SK-N-SH treated with all-trans-retinoic acid at 6 μM for 48 hours (cell line): ENCODE measurements around the gene FLT4.

ENCODE experiments used
- ATAC-seq: fragments of 200-7000 bp; cut with Tn5 transposase; 3 replicates; pipeline ENCODE4 v1.9.1; 2020; ENCODE audit warnings: mild to moderate bottlenecking, moderate library complexity
- ARNTL ChIP-seq: fragments of 450-650 bp; formaldehyde crosslinking; IDR thresholded peaks from 2 replicates; pipeline ENCODE4 v1.5.0; 2020; ENCODE audit warnings: low read depth, mild to moderate bottlenecking, moderate library complexity, borderline replicate concordance
- BACH2 ChIP-seq: fragments of 250-450 bp; sonication (Bioruptor Pico); IDR thresholded peaks from 2 replicates; pipeline ENCODE4 v1.9.0; 2021; ENCODE audit warnings: mild to moderate bottlenecking, borderline replicate concordance
- CSDC2 ChIP-seq: fragments of 250-450 bp; sonication (Bioruptor Pico); IDR thresholded peaks from 2 replicates; pipeline ENCODE4 v1.5.0; 2020; ENCODE audit warnings: mild to moderate bottlenecking, moderate library complexity
- ESRRG ChIP-seq: fragments of 250-450 bp; sonication (Bioruptor Pico); IDR thresholded peaks from 2 replicates; pipeline ENCODE4 v1.6.1; 2021; ENCODE audit warnings: mild to moderate bottlenecking
- ISL1 ChIP-seq: fragments of 250-450 bp; sonication (Bioruptor Pico); IDR thresholded peaks from 2 replicates; pipeline ENCODE4 v2.1.2; 2022; ENCODE audit warnings: mild to moderate bottlenecking, moderate library complexity
- OSR1 ChIP-seq: fragments of 250-450 bp; sonication (Bioruptor Pico); IDR thresholded peaks from 2 replicates; pipeline ENCODE4 v1.8.0; 2022; ENCODE audit warnings: moderate library complexity, mild to moderate bottlenecking, inconsistent platforms
- PPARA ChIP-seq: fragments of 250-450 bp; sonication (Bioruptor Pico); IDR thresholded peaks from 2 replicates; pipeline ENCODE4 v1.5.0; 2020; ENCODE audit warnings: mild to moderate bottlenecking, borderline replicate concordance
- RARB ChIP-seq: fragments of 250-450 bp; sonication (Bioruptor Pico); IDR thresholded peaks from 2 replicates; pipeline ENCODE4 v1.8.0; 2021; ENCODE audit warnings: mild to moderate bottlenecking, moderate library complexity
- SNAI2 ChIP-seq: fragments of 250-450 bp; sonication (Bioruptor Pico); IDR thresholded peaks from 2 replicates; pipeline ENCODE4 v1.5.0; 2020; ENCODE audit warnings: mild to moderate bottlenecking, moderate library complexity
- TCF4 ChIP-seq: fragments of 250-450 bp; sonication (Bioruptor Pico); IDR thresholded peaks from 2 replicates; pipeline ENCODE4 v1.8.0; 2021; ENCODE audit warnings: mild to moderate bottlenecking, moderate library complexity, borderline replicate concordance
- TOX ChIP-seq: fragments of 250-450 bp; sonication (Bioruptor Pico); IDR thresholded peaks from 2 replicates; pipeline ENCODE4 v1.8.0; 2021; ENCODE audit warnings: mild to moderate bottlenecking, moderate library complexity, borderline replicate concordance
- ZC3H10 ChIP-seq: fragments of 250-450 bp; sonication (Bioruptor Pico); IDR thresholded peaks from 2 replicates; pipeline ENCODE4 v1.5.1; 2021; ENCODE audit warnings: mild to moderate bottlenecking, moderate library complexity
- ZFP3 ChIP-seq: fragments of 250-450 bp; sonication (Bioruptor Pico); IDR thresholded peaks from 2 replicates; pipeline ENCODE4 v1.5.0; 2020; ENCODE audit warnings: mild to moderate bottlenecking, moderate library complexity
- ZFP30 ChIP-seq: fragments of 450-650 bp; formaldehyde crosslinking; IDR thresholded peaks from 2 replicates; pipeline ENCODE4 v1.5.0; 2022; ENCODE audit warnings: mild to moderate bottlenecking, moderate library complexity
- ZNF565 ChIP-seq: fragments of 450-650 bp; formaldehyde crosslinking; conservative IDR thresholded peaks from 2 replicates; pipeline ENCODE4 v1.5.0; 2020; ENCODE audit warnings: low read depth, mild to moderate bottlenecking, moderate library complexity
- ZNF8 ChIP-seq: fragments of 450-650 bp; formaldehyde crosslinking; IDR thresholded peaks from 2 replicates; pipeline ENCODE4 v1.5.0; 2020; ENCODE audit warnings: mild to moderate bottlenecking, moderate library complexity
- TF ChIP-seq, protein P1 (sequence below): fragments of 250-450 bp; sonication (Bioruptor Pico); IDR thresholded peaks from 2 replicates; pipeline ENCODE4 v1.5.0; 2020; ENCODE audit warnings: mild to moderate bottlenecking, moderate library complexity
- TF ChIP-seq, protein P2 (sequence below): fragments of 250-450 bp; sonication (Bioruptor Pico); IDR thresholded peaks from 2 replicates; pipeline ENCODE4 v1.8.0; 2020; ENCODE audit warnings: mild to moderate bottlenecking, moderate library complexity, borderline replicate concordance
- TF ChIP-seq, protein P3 (sequence below): fragments of 250-450 bp; sonication (Bioruptor Pico); IDR thresholded peaks from 2 replicates; pipeline ENCODE4 v1.5.1; 2021; ENCODE audit warnings: mild to moderate bottlenecking, moderate library complexity
- TF ChIP-seq, protein P4 (sequence below): fragments of 250-450 bp; sonication (Bioruptor Pico); IDR thresholded peaks from 2 replicates; pipeline ENCODE4 v1.8.0; 2021; ENCODE audit warnings: low read depth, mild to moderate bottlenecking, moderate library complexity, borderline replicate concordance
- TF ChIP-seq, protein P5 (sequence below): fragments of 250-450 bp; sonication (Bioruptor Pico); IDR thresholded peaks from 2 replicates; pipeline ENCODE4 v1.5.1; 2020; ENCODE audit warnings: low read depth, mild to moderate bottlenecking, moderate library complexity

The FLT4 gene

GRCh38 chr5:180629831-180630382 is 19.5 kb downstream of the FLT4 start:
- ATAC-seq: no peak

DNA sequence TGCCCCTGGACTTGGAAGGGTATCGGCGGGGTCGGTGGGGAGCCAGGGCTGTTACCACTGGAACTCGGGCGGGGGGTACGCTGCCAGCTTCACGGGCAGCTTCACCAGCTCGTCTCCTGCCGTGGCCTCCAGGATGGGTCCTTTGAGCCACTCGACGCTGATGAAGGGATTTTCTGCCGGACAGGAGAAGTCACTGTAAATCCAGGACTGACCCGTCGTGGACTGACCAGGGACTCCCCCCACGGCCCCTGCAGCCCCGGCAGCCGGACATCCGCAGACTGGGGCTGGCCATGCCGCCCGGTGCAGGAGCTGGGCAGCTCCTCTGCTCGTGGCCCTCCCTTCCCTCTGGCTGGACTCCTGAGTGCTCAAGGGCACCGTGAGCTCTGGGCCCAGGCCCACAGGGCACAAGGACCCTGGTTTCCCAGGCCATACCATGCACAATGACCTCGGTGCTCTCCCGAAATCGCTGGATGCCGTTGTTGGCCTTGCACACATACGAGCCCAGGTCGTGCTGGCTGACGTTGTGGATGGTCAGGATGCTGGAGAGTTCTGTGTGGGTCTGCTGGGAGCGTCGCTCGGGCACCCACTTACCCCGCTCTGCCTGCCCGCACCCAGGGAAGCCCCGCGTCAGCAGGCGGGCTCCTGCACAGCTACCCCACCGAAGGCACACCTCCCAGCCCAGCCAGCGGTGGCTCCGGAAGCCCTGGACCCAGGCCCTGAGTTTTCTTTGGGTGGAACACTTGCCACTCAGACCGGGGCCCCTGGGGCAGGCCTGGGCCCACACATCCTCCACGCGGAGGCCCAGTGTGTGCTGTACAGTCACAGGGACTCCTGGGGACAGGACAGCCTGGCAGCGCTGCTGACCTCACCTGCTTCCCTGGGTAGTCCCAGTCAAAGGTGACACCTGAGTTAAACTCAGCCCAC is 20.3 kb downstream of the FLT4 start:
- TF ChIP-seq CSDC2 (CRISPR knock-in tag) (no peak), ZNF8 (CRISPR knock-in tag) (no peak), ISL1 (no peak), BACH2 (no peak), RARB (no peak), TCF4 (CRISPR knock-in tag) (no peak), SNAI2 (no peak), PPARA (CRISPR knock-in tag) (no peak), ZC3H10 (CRISPR knock-in tag) (no peak), OSR1 (CRISPR knock-in tag) (no peak), TOX (CRISPR knock-in tag) (no peak), ARNTL (CRISPR knock-in tag) (no peak), ZFP30 (no peak), ESRRG (no peak), ZNF565 (CRISPR knock-in tag) (no peak)
- TF ChIP-seq, protein P1, sequence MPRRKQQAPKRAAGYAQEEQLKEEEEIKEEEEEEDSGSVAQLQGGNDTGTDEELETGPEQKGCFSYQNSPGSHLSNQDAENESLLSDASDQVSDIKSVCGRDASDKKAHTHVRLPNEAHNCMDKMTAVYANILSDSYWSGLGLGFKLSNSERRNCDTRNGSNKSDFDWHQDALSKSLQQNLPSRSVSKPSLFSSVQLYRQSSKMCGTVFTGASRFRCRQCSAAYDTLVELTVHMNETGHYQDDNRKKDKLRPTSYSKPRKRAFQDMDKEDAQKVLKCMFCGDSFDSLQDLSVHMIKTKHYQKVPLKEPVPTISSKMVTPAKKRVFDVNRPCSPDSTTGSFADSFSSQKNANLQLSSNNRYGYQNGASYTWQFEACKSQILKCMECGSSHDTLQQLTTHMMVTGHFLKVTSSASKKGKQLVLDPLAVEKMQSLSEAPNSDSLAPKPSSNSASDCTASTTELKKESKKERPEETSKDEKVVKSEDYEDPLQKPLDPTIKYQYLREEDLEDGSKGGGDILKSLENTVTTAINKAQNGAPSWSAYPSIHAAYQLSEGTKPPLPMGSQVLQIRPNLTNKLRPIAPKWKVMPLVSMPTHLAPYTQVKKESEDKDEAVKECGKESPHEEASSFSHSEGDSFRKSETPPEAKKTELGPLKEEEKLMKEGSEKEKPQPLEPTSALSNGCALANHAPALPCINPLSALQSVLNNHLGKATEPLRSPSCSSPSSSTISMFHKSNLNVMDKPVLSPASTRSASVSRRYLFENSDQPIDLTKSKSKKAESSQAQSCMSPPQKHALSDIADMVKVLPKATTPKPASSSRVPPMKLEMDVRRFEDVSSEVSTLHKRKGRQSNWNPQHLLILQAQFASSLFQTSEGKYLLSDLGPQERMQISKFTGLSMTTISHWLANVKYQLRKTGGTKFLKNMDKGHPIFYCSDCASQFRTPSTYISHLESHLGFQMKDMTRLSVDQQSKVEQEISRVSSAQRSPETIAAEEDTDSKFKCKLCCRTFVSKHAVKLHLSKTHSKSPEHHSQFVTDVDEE: no peak
- TF ChIP-seq, protein P2, sequence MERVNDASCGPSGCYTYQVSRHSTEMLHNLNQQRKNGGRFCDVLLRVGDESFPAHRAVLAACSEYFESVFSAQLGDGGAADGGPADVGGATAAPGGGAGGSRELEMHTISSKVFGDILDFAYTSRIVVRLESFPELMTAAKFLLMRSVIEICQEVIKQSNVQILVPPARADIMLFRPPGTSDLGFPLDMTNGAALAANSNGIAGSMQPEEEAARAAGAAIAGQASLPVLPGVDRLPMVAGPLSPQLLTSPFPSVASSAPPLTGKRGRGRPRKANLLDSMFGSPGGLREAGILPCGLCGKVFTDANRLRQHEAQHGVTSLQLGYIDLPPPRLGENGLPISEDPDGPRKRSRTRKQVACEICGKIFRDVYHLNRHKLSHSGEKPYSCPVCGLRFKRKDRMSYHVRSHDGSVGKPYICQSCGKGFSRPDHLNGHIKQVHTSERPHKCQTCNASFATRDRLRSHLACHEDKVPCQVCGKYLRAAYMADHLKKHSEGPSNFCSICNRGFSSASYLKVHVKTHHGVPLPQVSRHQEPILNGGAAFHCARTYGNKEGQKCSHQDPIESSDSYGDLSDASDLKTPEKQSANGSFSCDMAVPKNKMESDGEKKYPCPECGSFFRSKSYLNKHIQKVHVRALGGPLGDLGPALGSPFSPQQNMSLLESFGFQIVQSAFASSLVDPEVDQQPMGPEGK (CRISPR knock-in tag): no peak
- TF ChIP-seq, protein P3, sequence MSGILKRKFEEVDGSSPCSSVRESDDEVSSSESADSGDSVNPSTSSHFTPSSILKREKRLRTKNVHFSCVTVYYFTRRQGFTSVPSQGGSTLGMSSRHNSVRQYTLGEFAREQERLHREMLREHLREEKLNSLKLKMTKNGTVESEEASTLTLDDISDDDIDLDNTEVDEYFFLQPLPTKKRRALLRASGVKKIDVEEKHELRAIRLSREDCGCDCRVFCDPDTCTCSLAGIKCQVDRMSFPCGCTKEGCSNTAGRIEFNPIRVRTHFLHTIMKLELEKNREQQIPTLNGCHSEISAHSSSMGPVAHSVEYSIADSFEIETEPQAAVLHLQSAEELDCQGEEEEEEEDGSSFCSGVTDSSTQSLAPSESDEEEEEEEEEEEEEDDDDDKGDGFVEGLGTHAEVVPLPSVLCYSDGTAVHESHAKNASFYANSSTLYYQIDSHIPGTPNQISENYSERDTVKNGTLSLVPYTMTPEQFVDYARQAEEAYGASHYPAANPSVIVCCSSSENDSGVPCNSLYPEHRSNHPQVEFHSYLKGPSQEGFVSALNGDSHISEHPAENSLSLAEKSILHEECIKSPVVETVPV: no peak
- TF ChIP-seq, protein P4, sequence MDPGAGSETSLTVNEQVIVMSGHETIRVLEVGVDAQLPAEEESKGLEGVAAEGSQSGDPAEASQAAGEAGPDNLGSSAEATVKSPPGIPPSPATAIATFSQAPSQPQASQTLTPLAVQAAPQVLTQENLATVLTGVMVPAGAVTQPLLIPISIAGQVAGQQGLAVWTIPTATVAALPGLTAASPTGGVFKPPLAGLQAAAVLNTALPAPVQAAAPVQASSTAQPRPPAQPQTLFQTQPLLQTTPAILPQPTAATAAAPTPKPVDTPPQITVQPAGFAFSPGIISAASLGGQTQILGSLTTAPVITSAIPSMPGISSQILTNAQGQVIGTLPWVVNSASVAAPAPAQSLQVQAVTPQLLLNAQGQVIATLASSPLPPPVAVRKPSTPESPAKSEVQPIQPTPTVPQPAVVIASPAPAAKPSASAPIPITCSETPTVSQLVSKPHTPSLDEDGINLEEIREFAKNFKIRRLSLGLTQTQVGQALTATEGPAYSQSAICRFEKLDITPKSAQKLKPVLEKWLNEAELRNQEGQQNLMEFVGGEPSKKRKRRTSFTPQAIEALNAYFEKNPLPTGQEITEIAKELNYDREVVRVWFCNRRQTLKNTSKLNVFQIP (CRISPR knock-in tag): no peak
- TF ChIP-seq, protein P5, sequence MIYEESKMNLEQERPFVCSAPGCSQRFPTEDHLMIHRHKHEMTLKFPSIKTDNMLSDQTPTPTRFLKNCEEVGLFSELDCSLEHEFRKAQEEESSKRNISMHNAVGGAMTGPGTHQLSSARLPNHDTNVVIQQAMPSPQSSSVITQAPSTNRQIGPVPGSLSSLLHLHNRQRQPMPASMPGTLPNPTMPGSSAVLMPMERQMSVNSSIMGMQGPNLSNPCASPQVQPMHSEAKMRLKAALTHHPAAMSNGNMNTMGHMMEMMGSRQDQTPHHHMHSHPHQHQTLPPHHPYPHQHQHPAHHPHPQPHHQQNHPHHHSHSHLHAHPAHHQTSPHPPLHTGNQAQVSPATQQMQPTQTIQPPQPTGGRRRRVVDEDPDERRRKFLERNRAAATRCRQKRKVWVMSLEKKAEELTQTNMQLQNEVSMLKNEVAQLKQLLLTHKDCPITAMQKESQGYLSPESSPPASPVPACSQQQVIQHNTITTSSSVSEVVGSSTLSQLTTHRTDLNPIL (CRISPR knock-in tag): no peak
- no peak for ATAC-seq

More at GRCh38 chr5:180629831-180630382, 19.5 kb downstream of the FLT4 start:
- no peak for TF ChIP-seq TOX (CRISPR knock-in tag)
- TF ChIP-seq RARB: no peak
- TF ChIP-seq TCF4 (CRISPR knock-in tag): no peak
- TF ChIP-seq BACH2: no peak
- TF ChIP-seq CSDC2 (CRISPR knock-in tag): no peak

- ATAC-seq: no peak
- TF ChIP-seq TOX (CRISPR knock-in tag): no peak
- no peak for TF ChIP-seq RARB
- TF ChIP-seq ESRRG: no peak
- TF ChIP-seq, protein P5 (CRISPR knock-in tag): no peak
- TF ChIP-seq ZNF565 (CRISPR knock-in tag): no peak
- no peak for TF ChIP-seq BACH2
- TF ChIP-seq, protein P2 (CRISPR knock-in tag): no peak
- TF ChIP-seq PPARA (CRISPR knock-in tag): no peak
- TF ChIP-seq CSDC2 (CRISPR knock-in tag): no peak
- TF ChIP-seq, protein P4 (CRISPR knock-in tag): no peak
- TF ChIP-seq ZFP3 (CRISPR knock-in tag): no peak
- no peak for TF ChIP-seq ZFP30
Measured at GRCh38 chr5:180628211-180628610, 21.2 kb downstream of the FLT4 start.
